ENCODE measurements around the gene PLD1. TPM values are rescaled to one million over a fixed set of nuclear protein-coding genes. Genes with fewer than 3 reads are reported as not detected.
A peak's percentile ranks its signal among the peaks of the same experiment; 100 is the strongest.

Gene PLD1
- total RNA-seq, 1 donor from 2014 or later = 59.7 TPM

- no peak for DNase-seq (ENCODE audit: low spot score)
These were observed 64.5 kb downstream of the PLD1 start for GRCh38 chr3:171745577-171746319.

GRCh38 chr3:171744158-171744741 is 66.0 kb downstream of the PLD1 start:
- DNase-seq (ENCODE audit: low spot score) = no peak

GRCh38 chr3:171743327-171744157 is 66.7 kb downstream of the PLD1 start:
- no peak for DNase-seq (ENCODE audit: low spot score)

- no peak for DNase-seq (ENCODE audit: low spot score)
These were observed 68.9 kb downstream of the PLD1 start for GRCh38 chr3:171741377-171741776.

GRCh38 chr3:171736556-171736955 is 73.7 kb downstream of the PLD1 start:
- no peak for DNase-seq (ENCODE audit: low spot score)

GRCh38 chr3:171733561-171733960 is 76.7 kb downstream of the PLD1 start:
- DNase-seq (ENCODE audit: low spot score) = no peak

- no peak for DNase-seq (ENCODE audit: low spot score)
These were observed 77.5 kb downstream of the PLD1 start for GRCh38 chr3:171732756-171733155.

GRCh38 chr3:171731691-171732090 is 78.6 kb downstream of the PLD1 start:
- DNase-seq (ENCODE audit: low spot score) = no peak

GRCh38 chr3:171729452-171730334 is 80.6 kb downstream of the PLD1 start:
- DNase-seq (ENCODE audit: low spot score) = no peak

GRCh38 chr3:171727288-171727687 is 83.0 kb downstream of the PLD1 start:
- no peak for DNase-seq (ENCODE audit: low spot score)

GRCh38 chr3:171718493-171719185 is 91.6 kb downstream of the PLD1 start:
- DNase-seq (ENCODE audit: low spot score) = no peak

GRCh38 chr3:171715155-171715554 is 95.1 kb downstream of the PLD1 start:
- no peak for DNase-seq (ENCODE audit: low spot score)

GRCh38 chr3:171712171-171712938 is 97.9 kb downstream of the PLD1 start:
- peak; percentile 52 for DNase-seq (ENCODE audit: low spot score)

- no peak for DNase-seq (ENCODE audit: low spot score)
These were observed 98.7 kb downstream of the PLD1 start for GRCh38 chr3:171711461-171712170.

GRCh38 chr3:171710359-171710758 is 99.9 kb downstream of the PLD1 start:
- DNase-seq (ENCODE audit: low spot score) = no peak

- DNase-seq (ENCODE audit: low spot score) = no peak
These were observed 105.5 kb downstream of the PLD1 start for GRCh38 chr3:171704814-171705213.

GRCh38 chr3:171704002-171704401 is 106.3 kb downstream of the PLD1 start:
- no peak for DNase-seq (ENCODE audit: low spot score)

- no peak for DNase-seq (ENCODE audit: low spot score)
These were observed 107.1 kb downstream of the PLD1 start for GRCh38 chr3:171703144-171703543.

- DNase-seq (ENCODE audit: low spot score) = no peak
These were observed 109.6 kb downstream of the PLD1 start for GRCh38 chr3:171700653-171701052.

Measured in umbilical cord (tissue), 2 donors.